Measurements from ENCODE around the gene KCNJ14. TPM values are rescaled to one million over a fixed set of nuclear protein-coding genes. Genes with fewer than 3 reads are reported as not detected.

Gene KCNJ14
- total RNA-seq, 1 experiment from 2014 or later, result 3.6 TPM

DNA sequence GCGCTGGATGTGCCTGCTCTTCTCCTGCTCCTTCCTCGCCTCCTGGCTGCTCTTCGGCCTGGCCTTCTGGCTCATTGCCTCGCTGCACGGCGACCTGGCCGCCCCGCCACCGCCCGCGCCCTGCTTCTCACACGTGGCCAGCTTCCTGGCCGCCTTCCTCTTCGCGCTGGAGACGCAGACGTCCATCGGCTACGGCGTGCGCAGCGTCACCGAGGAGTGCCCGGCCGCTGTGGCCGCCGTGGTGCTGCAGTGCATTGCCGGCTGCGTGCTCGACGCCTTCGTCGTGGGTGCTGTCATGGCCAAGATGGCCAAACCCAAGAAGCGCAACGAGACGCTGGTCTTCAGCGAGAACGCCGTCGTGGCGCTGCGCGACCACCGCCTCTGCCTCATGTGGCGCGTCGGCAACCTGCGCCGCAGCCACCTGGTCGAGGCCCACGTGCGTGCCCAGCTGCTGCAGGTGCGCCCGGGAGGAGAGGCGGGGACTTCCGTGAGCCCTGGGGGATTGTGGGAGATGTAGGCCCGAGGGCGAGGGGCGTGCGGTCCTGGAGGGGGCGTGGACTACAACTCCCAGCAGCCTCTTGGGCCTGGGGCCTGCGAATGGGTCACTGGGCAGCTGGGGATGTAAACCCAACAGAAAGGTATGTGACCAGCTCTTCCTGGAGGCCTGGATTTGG lies 6.7 kb downstream of the KCNJ14 start:
- H3K4me3 Mint-ChIP-seq (ENCODE audit: unreplicated experiment), result no peak overlapping the region
- H3K36me3 Mint-ChIP-seq (ENCODE audit: insufficient read depth, unreplicated experiment), result peaks cover 60% of the 10 kb centered on the region
- no peaks in the 10 kb centered on the region for H3K4me1 Mint-ChIP-seq (ENCODE audit: low read depth, unreplicated experiment)
- TF ChIP-seq, protein P1, sequence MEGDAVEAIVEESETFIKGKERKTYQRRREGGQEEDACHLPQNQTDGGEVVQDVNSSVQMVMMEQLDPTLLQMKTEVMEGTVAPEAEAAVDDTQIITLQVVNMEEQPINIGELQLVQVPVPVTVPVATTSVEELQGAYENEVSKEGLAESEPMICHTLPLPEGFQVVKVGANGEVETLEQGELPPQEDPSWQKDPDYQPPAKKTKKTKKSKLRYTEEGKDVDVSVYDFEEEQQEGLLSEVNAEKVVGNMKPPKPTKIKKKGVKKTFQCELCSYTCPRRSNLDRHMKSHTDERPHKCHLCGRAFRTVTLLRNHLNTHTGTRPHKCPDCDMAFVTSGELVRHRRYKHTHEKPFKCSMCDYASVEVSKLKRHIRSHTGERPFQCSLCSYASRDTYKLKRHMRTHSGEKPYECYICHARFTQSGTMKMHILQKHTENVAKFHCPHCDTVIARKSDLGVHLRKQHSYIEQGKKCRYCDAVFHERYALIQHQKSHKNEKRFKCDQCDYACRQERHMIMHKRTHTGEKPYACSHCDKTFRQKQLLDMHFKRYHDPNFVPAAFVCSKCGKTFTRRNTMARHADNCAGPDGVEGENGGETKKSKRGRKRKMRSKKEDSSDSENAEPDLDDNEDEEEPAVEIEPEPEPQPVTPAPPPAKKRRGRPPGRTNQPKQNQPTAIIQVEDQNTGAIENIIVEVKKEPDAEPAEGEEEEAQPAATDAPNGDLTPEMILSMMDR (IDR thresholded peaks at IDR 0.05; ENCODE audit: insufficient read depth in 1 of 2, low read depth in 1 of 2, low read length in 1 of 2, severe bottlenecking in 1 of 2, unreplicated experiment in 1 of 2), result no peak
- no peaks in the 10 kb centered on the region for H3K27me3 Mint-ChIP-seq (ENCODE audit: insufficient read depth, unreplicated experiment)
- intact Hi-C loops (cut with micrococcal nuclease; ENCODE audit: unreplicated experiment), result no loop called here
- ChIA-PET CTCF (no interaction called here), POLR2A (interaction anchor here (1.0 kb wide), 1 partner anchor 31 kb away, joined by 3 read pairs; no protein-coding TSS in a partner anchor)
- Histone ChIP-seq H3K27me3 (replicated peaks; ENCODE audit: control insufficient read depth, insufficient read depth, low read length) (no peaks in the 10 kb centered on the region), H3K36me3 (ENCODE audit: control insufficient read depth, insufficient read depth, low read length) (no peaks in the 10 kb centered on the region; the same call in 1 of the 2 replicates), H3K4me3 (ENCODE audit: low read depth, low read length) (no peak overlapping the region), H3K9me3 (no peaks in the 10 kb centered on the region), H3K4me1 (no peaks in the 10 kb centered on the region)
- DNase-seq, result peak; percentile 61 to 69
- H3K27ac Mint-ChIP-seq (ENCODE audit: unreplicated experiment), result no peak overlapping the region
- no peaks in the 10 kb centered on the region for H3K9me3 Mint-ChIP-seq (ENCODE audit: unreplicated experiment)
- no TSS peak for BruUV-seq (replicated peaks)

DNA sequence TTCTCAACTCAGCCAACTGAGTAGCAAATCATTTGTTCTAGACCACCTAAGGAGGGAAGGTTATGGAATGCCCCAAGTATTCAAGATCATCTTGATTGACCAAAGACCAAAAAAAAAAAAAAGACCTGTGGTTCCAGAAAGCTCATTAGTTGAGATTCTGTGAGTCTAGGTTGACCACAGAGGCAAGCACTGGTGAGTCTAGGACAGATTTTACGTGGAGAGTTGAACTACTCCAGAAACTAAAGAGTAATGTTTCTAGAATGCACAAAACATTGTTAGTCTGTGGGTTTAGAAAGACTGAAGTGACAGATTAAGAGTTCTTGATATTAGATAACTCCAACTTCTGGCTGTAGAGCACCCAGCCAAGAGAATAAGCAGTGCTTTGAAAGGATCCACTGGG lies 9.8 kb downstream of the KCNJ14 start:
- no peaks in the 10 kb centered on the region; the same call in 1 of the 2 replicates for H3K36me3 ChIP-seq (ENCODE audit: control insufficient read depth, insufficient read depth, low read length)
- POLR2A ChIA-PET, result no interaction called here
- no peak overlapping the region for H3K4me3 ChIP-seq (ENCODE audit: low read depth, low read length)
- DNase-seq, result no peak
- Mint-ChIP-seq H3K9me3 (ENCODE audit: unreplicated experiment) (no peaks in the 10 kb centered on the region), H3K4me1 (ENCODE audit: low read depth, unreplicated experiment) (peaks cover 7% of the 10 kb centered on the region), H3K4me3 (ENCODE audit: unreplicated experiment) (no peak overlapping the region), H3K27ac (ENCODE audit: unreplicated experiment) (no peak overlapping the region), H3K36me3 (ENCODE audit: insufficient read depth, unreplicated experiment) (peaks cover 63% of the 10 kb centered on the region), H3K27me3 (ENCODE audit: insufficient read depth, unreplicated experiment) (no peaks in the 10 kb centered on the region)
- no TSS peak for BruUV-seq (replicated peaks)
- H3K9me3 ChIP-seq, result no peaks in the 10 kb centered on the region
- TF ChIP-seq, protein P1 (IDR thresholded peaks at IDR 0.05; ENCODE audit: insufficient read depth in 1 of 2, low read depth in 1 of 2, low read length in 1 of 2, severe bottlenecking in 1 of 2, unreplicated experiment in 1 of 2), result no peak
- CTCF ChIA-PET, result no interaction called here
- peaks cover 2% of the 10 kb centered on the region; the same call in 1 of the 2 replicates for H3K4me1 ChIP-seq
- intact Hi-C loops (cut with micrococcal nuclease; ENCODE audit: unreplicated experiment), result loop anchor here (5.0 kb wide), 1 partner anchor 73 kb away; the partner anchor contains the start of genes GRIN2D and KDELR1
- no peaks in the 10 kb centered on the region for H3K27me3 ChIP-seq (replicated peaks; ENCODE audit: control insufficient read depth, insufficient read depth, low read length)

GRCh38 chr19:48466561-48467325 lies 11.4 kb downstream of the KCNJ14 start:
- Mint-ChIP-seq H3K36me3 (ENCODE audit: insufficient read depth, unreplicated experiment) (peaks cover 65% of the 10 kb centered on the region), H3K4me3 (ENCODE audit: unreplicated experiment) (no peak overlapping the region), H3K27ac (ENCODE audit: unreplicated experiment) (no peak overlapping the region), H3K9me3 (ENCODE audit: unreplicated experiment) (no peaks in the 10 kb centered on the region), H3K27me3 (ENCODE audit: insufficient read depth, unreplicated experiment) (no peaks in the 10 kb centered on the region), H3K4me1 (ENCODE audit: low read depth, unreplicated experiment) (peaks cover 7% of the 10 kb centered on the region)
- no peak overlapping the region for H3K4me3 ChIP-seq (ENCODE audit: low read depth, low read length)
- TF ChIP-seq, protein P1 (IDR thresholded peaks at IDR 0.05; ENCODE audit: insufficient read depth in 1 of 2, low read depth in 1 of 2, low read length in 1 of 2, severe bottlenecking in 1 of 2, unreplicated experiment in 1 of 2), result no peak
- H3K9me3 ChIP-seq, result no peaks in the 10 kb centered on the region
- DNase-seq, result no peak
- CTCF ChIA-PET, result no interaction called here
- POLR2A ChIA-PET, result interaction anchor here (0.6 kb wide), 1 partner anchor 134 kb away, joined by 3 read pairs; no protein-coding TSS in a partner anchor
- peaks cover 7% of the 10 kb centered on the region for H3K36me3 ChIP-seq (ENCODE audit: control insufficient read depth, insufficient read depth, low read length)
- H3K27me3 ChIP-seq (replicated peaks; ENCODE audit: control insufficient read depth, insufficient read depth, low read length), result no peaks in the 10 kb centered on the region
- no TSS peak for BruUV-seq (replicated peaks)
- intact Hi-C loops (cut with micrococcal nuclease; ENCODE audit: unreplicated experiment), result loop anchor here (5.0 kb wide), 1 partner anchor 74 kb away; the partner anchor contains the start of genes GRIN2D and KDELR1
- peaks cover 4% of the 10 kb centered on the region; the same call in 1 of the 2 replicates for H3K4me1 ChIP-seq
